ENCODE measurements around the gene LAPTM5.

DNA sequence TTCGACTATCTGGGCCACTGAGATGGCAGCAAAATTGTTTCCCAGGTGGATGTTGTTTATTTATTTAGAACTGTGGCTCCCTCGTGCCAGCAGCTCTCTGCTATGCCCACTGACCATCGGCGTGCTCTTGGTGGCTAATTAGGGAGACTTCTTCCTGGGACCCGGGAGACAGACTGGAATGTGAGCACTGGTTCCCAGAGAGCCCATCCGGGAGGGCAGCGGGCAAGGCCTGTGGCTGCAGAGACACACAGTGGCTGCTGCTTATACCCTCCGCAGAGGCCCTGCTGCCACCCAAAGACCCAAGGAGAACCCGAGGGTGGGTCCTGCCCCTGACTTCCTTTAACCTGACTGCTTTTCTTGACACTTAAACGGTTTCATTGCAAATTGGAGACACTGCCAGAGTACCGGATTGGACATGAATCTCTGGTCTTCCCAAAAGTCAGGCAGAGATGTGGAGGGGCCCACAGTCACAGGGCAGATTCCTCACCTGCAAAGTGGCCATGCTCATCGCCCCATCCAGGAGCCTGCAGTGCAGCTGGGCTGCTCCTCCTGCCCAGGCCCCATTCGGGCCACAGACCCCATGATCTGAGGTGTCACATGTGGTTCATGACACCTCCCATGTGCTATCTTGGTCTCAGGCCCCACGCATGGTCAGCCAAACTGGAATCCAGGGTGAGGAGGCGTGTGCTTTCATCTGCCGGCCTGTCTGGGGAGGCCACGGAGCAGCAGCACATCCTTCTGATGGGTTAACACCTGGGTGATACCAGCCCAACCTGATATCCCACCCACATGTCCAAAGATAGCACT is 28.5 kb downstream of the LAPTM5 start:
- TF ChIP-seq, protein P1, sequence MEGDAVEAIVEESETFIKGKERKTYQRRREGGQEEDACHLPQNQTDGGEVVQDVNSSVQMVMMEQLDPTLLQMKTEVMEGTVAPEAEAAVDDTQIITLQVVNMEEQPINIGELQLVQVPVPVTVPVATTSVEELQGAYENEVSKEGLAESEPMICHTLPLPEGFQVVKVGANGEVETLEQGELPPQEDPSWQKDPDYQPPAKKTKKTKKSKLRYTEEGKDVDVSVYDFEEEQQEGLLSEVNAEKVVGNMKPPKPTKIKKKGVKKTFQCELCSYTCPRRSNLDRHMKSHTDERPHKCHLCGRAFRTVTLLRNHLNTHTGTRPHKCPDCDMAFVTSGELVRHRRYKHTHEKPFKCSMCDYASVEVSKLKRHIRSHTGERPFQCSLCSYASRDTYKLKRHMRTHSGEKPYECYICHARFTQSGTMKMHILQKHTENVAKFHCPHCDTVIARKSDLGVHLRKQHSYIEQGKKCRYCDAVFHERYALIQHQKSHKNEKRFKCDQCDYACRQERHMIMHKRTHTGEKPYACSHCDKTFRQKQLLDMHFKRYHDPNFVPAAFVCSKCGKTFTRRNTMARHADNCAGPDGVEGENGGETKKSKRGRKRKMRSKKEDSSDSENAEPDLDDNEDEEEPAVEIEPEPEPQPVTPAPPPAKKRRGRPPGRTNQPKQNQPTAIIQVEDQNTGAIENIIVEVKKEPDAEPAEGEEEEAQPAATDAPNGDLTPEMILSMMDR (IDR thresholded peaks at IDR 0.05), result no peak
- TF ChIP-seq EZH2phosphoT487 (IDR thresholded peaks at IDR 0.05) (no peak), EZH2 (IDR thresholded peaks at IDR 0.05) (no peak)

Measured in neural progenitor cell (in vitro differentiated cells).